GM12873 (cell line): ENCODE results near the gene SRP68.

ENCODE experiments used
- TF ChIP-seq, protein P1 (sequence below): IDR thresholded peaks from 2 replicates; pipeline ENCODE4 v1.5.1; 2012; ENCODE audit warnings: low read depth, mild to moderate bottlenecking, moderate library complexity, low read length, control low read depth; ENCODE audit not compliant: insufficient read depth; ENCODE audit errors: missing control alignments

Gene SRP68

DNA sequence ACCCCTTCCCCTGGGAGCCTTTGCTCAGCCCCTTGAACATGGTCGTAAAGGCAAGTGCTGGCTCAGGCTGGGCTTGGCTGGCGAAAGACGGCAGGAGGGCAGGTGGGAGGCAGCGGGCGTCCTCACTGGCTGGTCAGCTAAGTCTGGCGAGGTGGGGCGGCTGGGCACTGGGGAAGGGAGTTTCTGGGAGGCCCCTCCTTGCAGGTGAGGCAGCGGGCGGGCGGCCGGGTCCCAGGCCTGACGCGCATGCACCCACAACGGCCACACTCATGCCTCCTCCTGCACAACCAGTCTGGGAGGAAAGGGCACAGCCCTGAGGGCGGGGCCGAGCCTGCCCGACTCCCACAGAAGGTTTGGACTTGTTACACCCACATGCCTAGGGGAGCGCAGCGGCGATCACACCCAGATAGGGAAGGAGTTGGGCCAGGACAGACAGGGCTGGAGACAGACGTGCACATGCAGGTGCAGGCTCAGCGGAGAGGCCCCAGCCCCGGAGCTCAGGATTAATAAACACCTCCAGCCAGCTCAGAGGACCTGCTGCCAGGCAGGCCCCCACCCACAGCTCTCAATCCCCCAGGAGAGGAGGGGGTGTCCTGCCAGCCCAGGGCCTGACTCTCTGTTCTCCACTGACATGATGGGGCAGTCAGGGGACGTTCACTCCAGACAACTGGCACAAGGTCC lies 45.0 kb downstream of the SRP68 start, which contains the start of gene EVPL:
TSS of gene EVPL (minus strand) at position 148 of the 681 bp plus-strand sequence. CDS start at position 40, 108 bp downstream.
- TF ChIP-seq, protein P1, sequence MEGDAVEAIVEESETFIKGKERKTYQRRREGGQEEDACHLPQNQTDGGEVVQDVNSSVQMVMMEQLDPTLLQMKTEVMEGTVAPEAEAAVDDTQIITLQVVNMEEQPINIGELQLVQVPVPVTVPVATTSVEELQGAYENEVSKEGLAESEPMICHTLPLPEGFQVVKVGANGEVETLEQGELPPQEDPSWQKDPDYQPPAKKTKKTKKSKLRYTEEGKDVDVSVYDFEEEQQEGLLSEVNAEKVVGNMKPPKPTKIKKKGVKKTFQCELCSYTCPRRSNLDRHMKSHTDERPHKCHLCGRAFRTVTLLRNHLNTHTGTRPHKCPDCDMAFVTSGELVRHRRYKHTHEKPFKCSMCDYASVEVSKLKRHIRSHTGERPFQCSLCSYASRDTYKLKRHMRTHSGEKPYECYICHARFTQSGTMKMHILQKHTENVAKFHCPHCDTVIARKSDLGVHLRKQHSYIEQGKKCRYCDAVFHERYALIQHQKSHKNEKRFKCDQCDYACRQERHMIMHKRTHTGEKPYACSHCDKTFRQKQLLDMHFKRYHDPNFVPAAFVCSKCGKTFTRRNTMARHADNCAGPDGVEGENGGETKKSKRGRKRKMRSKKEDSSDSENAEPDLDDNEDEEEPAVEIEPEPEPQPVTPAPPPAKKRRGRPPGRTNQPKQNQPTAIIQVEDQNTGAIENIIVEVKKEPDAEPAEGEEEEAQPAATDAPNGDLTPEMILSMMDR, result no peak

- TF ChIP-seq, protein P1, result no peak
Observed at GRCh38 chr17:76026714-76027158, 45.6 kb downstream of the SRP68 start.

- TF ChIP-seq, protein P1, result no peak
Observed at GRCh38 chr17:76025294-76025693, 47.0 kb downstream of the SRP68 start.

- TF ChIP-seq, protein P1, result no peak
Observed at GRCh38 chr17:76024353-76024752, 48.0 kb downstream of the SRP68 start.

DNA sequence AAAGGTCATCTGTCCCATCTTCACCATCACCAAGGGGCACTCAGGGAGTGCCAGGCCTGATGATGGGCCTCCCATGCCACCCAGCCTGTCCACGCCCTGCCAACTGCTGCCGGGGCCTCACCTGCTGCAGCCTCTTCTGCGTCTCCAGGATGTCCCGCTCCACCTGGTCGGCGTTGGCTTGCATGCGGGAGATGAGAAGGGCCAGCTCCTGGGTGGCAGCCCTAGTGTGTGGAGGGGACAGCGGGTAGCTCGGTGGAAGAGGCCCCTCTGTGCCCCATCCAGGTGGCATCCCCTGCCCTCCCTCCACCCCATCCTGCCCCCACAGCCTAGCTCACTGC lies 48.4 kb downstream of the SRP68 start:
- TF ChIP-seq, protein P1, result no peak

GRCh38 chr17:76022973-76023899 lies 49.1 kb downstream of the SRP68 start:
- TF ChIP-seq, protein P1, result no peak

DNA sequence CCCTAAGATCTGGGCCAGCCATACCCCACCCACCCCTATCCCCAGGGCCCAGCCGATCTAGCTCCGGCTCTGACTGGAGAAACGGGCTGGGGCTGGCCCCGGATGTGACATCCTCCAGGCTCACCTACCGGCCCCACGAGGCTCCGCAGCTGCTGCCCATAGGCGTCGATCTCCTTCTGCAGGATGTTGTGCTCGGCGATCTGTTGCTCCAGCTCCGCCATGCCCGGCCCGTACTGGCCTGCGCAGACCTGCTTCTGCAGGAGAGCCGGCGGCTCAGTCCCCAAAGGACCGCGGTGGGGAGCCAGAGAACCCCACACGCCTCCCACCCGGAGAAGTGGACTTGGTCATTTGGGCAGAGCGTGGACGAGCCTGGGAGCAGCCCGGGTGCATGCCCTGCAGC lies 50.0 kb downstream of the SRP68 start:
- TF ChIP-seq, protein P1, result no peak
